HepG2 (cell line): ENCODE data around the gene ANKIB1. TPM values are rescaled to one million over a fixed set of nuclear protein-coding genes. Genes with fewer than 3 reads are reported as not detected.
"Not testable (repeated sequence)": the region's sequence is repeated elsewhere in the genome, so short reads cannot be mapped to it uniquely, and the experiment has no call there.

Source experiments
- ATAC-seq: fragments of 200-7000 bp; cut with Tn5 transposase; 3 replicates; pipeline ENCODE4 v1.9.1; 2020; ENCODE audit warnings: mild to moderate bottlenecking, moderate library complexity
- BruUV-seq: library from RNA; stranded (reverse); fragments of 400-500 nt; replicated peaks from 2 replicates; lab custom pipeline; 2021; lab: Mats Ljungman, UMichigan
- CTCF ChIA-PET: fragments of 300-600 bp; formaldehyde crosslinking; extraction: SDS; loops from one replicate; lab custom pipeline; 2021; ENCODE audit warnings: low total read pairs, inconsistent platforms, low intra/inter-chr PET ratio; lab: Yijun Ruan, JAX
- POLR2A ChIA-PET: fragments of 350-600 bp; sonication (Branson Sonifier 250); formaldehyde crosslinking; loops from one replicate; lab custom pipeline; 2020; ENCODE audit warnings: antibody characterized with exemption, inconsistent platforms; lab: Yijun Ruan, JAX
- DNase-seq: peaks from one replicate; pipeline ENCODE4 v3.0.0-alpha.2; 2015; ENCODE audit warnings: low spot score
- FAIRE-seq: peaks from 3 replicates; lab custom pipeline; 2011; peaks lifted over from hg19 to GRCh38; lab: Jason Lieb, UNC
- H2AFZ ChIP-seq: one replicate; pipeline ENCODE4 v1.6.1; 2011; ENCODE audit warnings: low read length, inconsistent platforms
- H3K27ac ChIP-seq: fragments of 300-600 bp; 3 replicates; pipeline ENCODE4 v1.8.0; 2011; ENCODE audit warnings: mixed run types, mild to moderate bottlenecking, mixed read lengths, low read length, inconsistent platforms; ENCODE audit not compliant: insufficient read depth; ENCODE audit errors: extremely low read length
- H3K27me3 ChIP-seq, 2 experiments: fragments of 200-600 bp in 1 of 2; 2 replicates in 1 of 2; 3 replicates in 1 of 2; pipeline versions ENCODE4 v1.6.0 to v1.8.0; 2011; ENCODE audit warnings: low read length in 2 of 2, mild to moderate bottlenecking in 2 of 2, moderate library complexity in 2 of 2, inconsistent platforms in 1 of 2; ENCODE audit not compliant: insufficient read depth in 2 of 2, control insufficient read depth in 1 of 2
- H3K36me3 ChIP-seq, 2 experiments: fragments of 200-600 bp in 1 of 2; replicated peaks in 1 of 2; 2 replicates in 1 of 2; 3 replicates in 1 of 2; pipeline versions ENCODE4 v1.5.1 to v1.8.0; 2011; ENCODE audit warnings: low read length in 2 of 2, inconsistent platforms in 1 of 2; ENCODE audit not compliant: insufficient read depth in 2 of 2, control insufficient read depth in 1 of 2
- H3K4me1 ChIP-seq: 2 replicates; pipeline ENCODE4 v1.5.1; 2012; ENCODE audit warnings: low read length, inconsistent platforms; ENCODE audit not compliant: insufficient read depth
- H3K4me2 ChIP-seq: 2 replicates; pipeline ENCODE4 v1.6.0; 2011; ENCODE audit warnings: low read depth, low read length, inconsistent platforms
- H3K4me3 ChIP-seq, 3 experiments: fragments of 200-600 bp in 1 of 3; sonication (generic), shearing (Covaris generic) in 1 of 3; replicated peaks in 1 of 3; 2 replicates each; pipeline ENCODE4 v1.5.1; 2011 to 2016; ENCODE audit warnings: low read length in 3 of 3, inconsistent platforms in 2 of 3, low read depth in 2 of 3, mild to moderate bottlenecking in 2 of 3, control low read depth in 1 of 3, mixed read lengths in 1 of 3; ENCODE audit not compliant: insufficient read depth in 1 of 3
- H3K79me2 ChIP-seq: one replicate; pipeline ENCODE4 v1.6.1; 2011; ENCODE audit warnings: low read length, inconsistent platforms; ENCODE audit not compliant: insufficient read depth
- H3K9ac ChIP-seq: 2 replicates; pipeline ENCODE4 v1.6.0; 2011; ENCODE audit warnings: mild to moderate bottlenecking, low read depth, low read length, inconsistent platforms; ENCODE audit not compliant: insufficient read depth
- H3K9me3 ChIP-seq: 2 replicates; pipeline ENCODE4 v1.5.1; 2012; ENCODE audit warnings: mild to moderate bottlenecking, low read length
- H4K20me1 ChIP-seq: 2 replicates; pipeline ENCODE4 v1.6.0; 2011; ENCODE audit warnings: inconsistent platforms, mild to moderate bottlenecking, low read length, moderate library complexity; ENCODE audit not compliant: insufficient read depth
- ZFP41 ChIP-seq: sonication (generic); formaldehyde crosslinking; IDR thresholded peaks from 2 replicates; pipeline ENCODE4 v1.4.0; 2020; ENCODE audit warnings: mild to moderate bottlenecking, missing genetic modification reagents, borderline replicate concordance
- ZNF431 ChIP-seq: sonication (generic); formaldehyde crosslinking; IDR thresholded peaks from 2 replicates; pipeline ENCODE4 v1.9.0; 2022; ENCODE audit warnings: missing genetic modification reagents, low read depth, mild to moderate bottlenecking, borderline replicate concordance
- WGBS: methylation state at CpG from one replicate; pipeline ENCODE4 v1.1.6; 2017; ENCODE audit warnings: low lambda C conversion rate; 5-methylcytosine and 5-hydroxymethylcytosine counted together
- in situ Hi-C: cut with HindIII; loops from 2 replicates; pipeline ENCODE4 v1.10.0; 2017; ENCODE audit warnings: low pct_unique_long_range_greater_than_20kb; ENCODE audit not compliant: extremely low pct_ligation_motif_present
- intact Hi-C: fragments of 100-400 bp; cut with micrococcal nuclease; formaldehyde crosslinking; loops from one replicate; pipeline ENCODE4 v1.10.0; 2022; ENCODE audit not compliant: unreplicated experiment
- polyA plus RNA-seq, 8 experiments: library from polyadenylated mRNA; depleted of rRNA in 3 of 8; stranded (reverse) in 7 of 8; unstranded in 1 of 8; fragments of >200 nt; fragmentation: Illumina TruSeq in 4 of 8; extraction: Trizol in 4 of 8; gene quantifications; 2 replicates each; pipeline versions ENCODE4 v1.2.1 to v1.2.3, GENCODE V29; 2011 to 2016; ENCODE audit warnings: low read depth in 4 of 8, missing spikeins in 1 of 8, mixed read lengths in 1 of 8; ENCODE audit not compliant: insufficient read depth in 1 of 8
- total RNA-seq, 5 experiments: library from RNA; depleted of rRNA; stranded (reverse); fragments of >200 nt; fragmentation: Illumina TruSeq; extraction: Trizol; gene quantifications; 2 replicates each; pipeline ENCODE4 v1.2.3, GENCODE V29; 2016; ENCODE audit warnings: low read depth in 1 of 5

Gene ANKIB1
- total and polyA plus RNA-seq, 2 of the 13 experiments (the other 11 are each of a cell fraction or from before 2014, with no cell fraction given), result 28.7 to 29.6 TPM

DNA sequence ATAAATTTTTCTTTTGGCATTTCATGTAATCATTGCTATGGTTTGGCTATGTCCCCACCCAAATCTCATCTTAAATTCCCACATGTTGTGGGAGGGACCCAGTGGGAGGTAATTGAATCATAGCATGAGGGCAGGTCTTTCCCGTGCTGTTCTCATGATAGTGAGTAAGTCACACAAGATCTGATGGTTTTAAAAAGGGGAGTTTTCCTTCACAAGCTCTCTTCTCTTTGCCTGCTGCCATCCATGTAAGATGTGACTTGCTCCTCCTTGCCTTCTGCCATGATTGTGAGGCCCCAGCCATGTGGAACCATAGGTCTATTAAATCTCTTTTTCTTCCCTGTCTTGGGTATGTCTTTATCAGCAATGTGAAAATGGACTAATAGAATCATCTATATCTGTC lies 9.0 kb downstream of the ANKIB1 start:
- H3K36me3 ChIP-seq, POLR2A ChIA-PET, intact Hi-C loops, H3K4me3 ChIP-seq, ATAC-seq, H4K20me1 ChIP-seq, H3K4me2 ChIP-seq, H2AFZ ChIP-seq, BruUV-seq, H3K4me1 ChIP-seq, DNase-seq, H3K9me3 ChIP-seq, H3K27me3 ChIP-seq, in situ Hi-C loops, FAIRE-seq, H3K9ac ChIP-seq, H3K27ac ChIP-seq, CTCF ChIA-PET: not testable (repeated sequence)
- WGBS, result 93% methylated on average over 1 of the region's 1 CpG
- TF ChIP-seq ZNF431 (CRISPR knock-in tag), result peak; percentile 97; the same call in 1 of the 2 replicates
- H3K79me2 ChIP-seq, result peaks cover 71% of the 10 kb centered on the region

DNA sequence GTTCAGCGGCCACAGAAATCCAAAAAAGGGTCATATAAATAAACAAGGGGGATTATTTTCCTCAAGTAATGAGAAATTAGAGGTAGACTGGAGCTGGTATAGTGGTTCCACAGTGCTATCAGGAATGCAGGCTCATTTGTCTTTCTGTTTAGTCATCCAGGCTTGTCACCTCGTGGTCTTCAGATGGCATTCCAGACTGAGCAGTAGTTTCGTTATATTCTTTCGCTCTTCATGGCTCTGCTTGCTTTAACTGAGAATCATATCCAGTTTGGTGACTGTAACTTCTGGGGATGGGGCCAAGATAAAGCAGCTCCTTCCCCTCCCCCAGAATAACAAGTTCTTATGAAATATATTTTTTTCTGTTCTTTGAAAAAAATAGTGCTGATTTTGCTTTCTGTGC lies 9.5 kb downstream of the ANKIB1 start:
- FAIRE-seq (no peak), ATAC-seq (no peak), DNase-seq (no peak)
- POLR2A ChIA-PET, result no interaction called here
- Histone ChIP-seq H4K20me1 (no peaks in the 10 kb centered on the region), H3K4me3 (no peak overlapping the region), H3K79me2 (peaks cover 70% of the 10 kb centered on the region), H3K4me1 (no peaks in the 10 kb centered on the region), H3K27ac (no peak overlapping the region), H3K9ac (no peak overlapping the region), H2AFZ (no peak overlapping the region), H3K36me3 (peaks cover 0 to 6% of the 10 kb centered on the region in 2 experiments; a peak in 3 of 5 replicates), H3K27me3 (no peaks in the 10 kb centered on the region), H3K9me3 (no peaks in the 10 kb centered on the region), H3K4me2 (no peak overlapping the region)
- BruUV-seq, result no TSS peak
- 91% methylated on average over 4 of the region's 4 CpGs for WGBS
- no peak for TF ChIP-seq ZFP41 (CRISPR knock-in tag)
- CTCF ChIA-PET, result no interaction called here
- intact Hi-C loops (no loop called here), in situ Hi-C loops (no loop called here)
